ENCODE results near the gene ACVR2B. TPM values are rescaled to one million over a fixed set of nuclear protein-coding genes. Genes with fewer than 3 reads are reported as not detected.

The ACVR2B gene
- total RNA-seq, 1 experiment from 2014 or later = 18.3 TPM

GRCh38 chr3:38532529-38532928 lies 78.8 kb downstream of the ACVR2B start:
- ATAC-seq (no peak), DNase-seq (ENCODE audit: low read depth, low spot score) (no peak)
- ChIA-PET CTCF (no interaction called here), RAD21 (ENCODE audit: low non-redundant PET in 1 of 2, low total read pairs in 2 of 2, uncharacterized antibody in 2 of 2, unreplicated experiment in 2 of 2) (no interaction called here), POLR2A (no interaction called here)
- no TSS peak for BruUV-seq (replicated peaks)
- Histone ChIP-seq H4K20me1 (ENCODE audit: insufficient read depth) (no peaks in the 10 kb centered on the region), H2AFZ (ENCODE audit: low read depth, low read length, poor library complexity, severe bottlenecking) (no peak overlapping the region), H3K36me3 (ENCODE audit: control insufficient read depth in 1 of 2, insufficient read depth in 2 of 2, low read length in 2 of 2) (peaks cover 0 to 6% of the 10 kb centered on the region in 2 experiments; a peak in 1 of 4 replicates), H3K27me3 (ENCODE audit: insufficient read depth, low read length) (no peaks in the 10 kb centered on the region), H3K27ac (ENCODE audit: low read depth, low read length) (no peak overlapping the region), H3K4me2 (ENCODE audit: low read length) (no peak overlapping the region), H3K9ac (ENCODE audit: low read length) (no peak overlapping the region), H3K4me3 (replicated peaks in 1 of 2; ENCODE audit: low read depth in 1 of 2, low read length in 2 of 2) (no peak overlapping the region), H3K9me3 (ENCODE audit: control insufficient read depth in 1 of 2, insufficient read depth in 1 of 2, low read depth in 1 of 2, low read length in 2 of 2) (no peaks in the 10 kb centered on the region), H3K79me2 (ENCODE audit: insufficient read depth, low read length) (peaks cover 4% of the 10 kb centered on the region; the same call in 1 of the 2 replicates), H3K9me2 (ENCODE audit: insufficient read depth) (no peaks in the 10 kb centered on the region), H3K4me1 (ENCODE audit: control insufficient read depth in 1 of 2, insufficient read depth in 2 of 2, low read length in 2 of 2) (no peaks in the 10 kb centered on the region)
- intact Hi-C loops (cut with micrococcal nuclease) = no loop called here
- no peak for TF ChIP-seq TCF7L2 (IDR thresholded peaks at IDR 0.05; ENCODE audit: borderline replicate concordance, extremely low read depth, insufficient read depth, insufficient read length)
- no peak for TF ChIP-seq ZNF274 (IDR thresholded peaks at IDR 0.05; ENCODE audit: low read depth, low read length)

GRCh38 chr3:38533285-38533976 lies 79.7 kb downstream of the ACVR2B start:
- Histone ChIP-seq H4K20me1 (ENCODE audit: insufficient read depth) (no peaks in the 10 kb centered on the region), H3K4me1 (ENCODE audit: control insufficient read depth in 1 of 2, insufficient read depth in 2 of 2, low read length in 2 of 2) (no peaks in the 10 kb centered on the region), H3K36me3 (ENCODE audit: control insufficient read depth in 1 of 2, insufficient read depth in 2 of 2, low read length in 2 of 2) (no peaks in the 10 kb centered on the region), H2AFZ (ENCODE audit: low read depth, low read length, poor library complexity, severe bottlenecking) (no peak overlapping the region), H3K79me2 (ENCODE audit: insufficient read depth, low read length) (peaks cover 4% of the 10 kb centered on the region; the same call in 1 of the 2 replicates), H3K4me3 (replicated peaks in 1 of 2; ENCODE audit: low read depth in 1 of 2, low read length in 2 of 2) (no peak overlapping the region), H3K4me2 (ENCODE audit: low read length) (no peak overlapping the region), H3K9me3 (ENCODE audit: control insufficient read depth in 1 of 2, insufficient read depth in 1 of 2, low read depth in 1 of 2, low read length in 2 of 2) (no peaks in the 10 kb centered on the region), H3K9me2 (ENCODE audit: insufficient read depth) (no peaks in the 10 kb centered on the region), H3K27ac (ENCODE audit: low read depth, low read length) (no peak overlapping the region), H3K27me3 (ENCODE audit: insufficient read depth, low read length) (no peaks in the 10 kb centered on the region), H3K9ac (ENCODE audit: low read length) (no peak overlapping the region)
- CTCF ChIA-PET = interaction anchor here (1.5 kb wide), 1 partner anchor 12 kb away, joined by 4 read pairs; no protein-coding TSS in a partner anchor
- ATAC-seq = no peak
- POLR2A ChIA-PET = no interaction called here
- DNase-seq (ENCODE audit: low read depth, low spot score) = no peak
- RAD21 ChIA-PET (ENCODE audit: low non-redundant PET in 1 of 2, low total read pairs in 2 of 2, uncharacterized antibody in 2 of 2, unreplicated experiment in 2 of 2) = no interaction called here
- intact Hi-C loops (cut with micrococcal nuclease) = no loop called here
- TF ChIP-seq CTCF (IDR thresholded peaks at IDR 0.05 in 2 of 3, conservative IDR thresholded peaks at IDR 0.05 in 1 of 3; ENCODE audit: borderline replicate concordance in 1 of 3, insufficient read depth in 1 of 3, low read depth in 2 of 3, low read length in 2 of 3) (no peak), EZH2 (IDR thresholded peaks at IDR 0.05) (no peak), EGR1 (IDR thresholded peaks at IDR 0.05; ENCODE audit: low read depth) (no peak), RAD21 (IDR thresholded peaks at IDR 0.05; ENCODE audit: low read depth) (no peak), SP1 (IDR thresholded peaks at IDR 0.05; ENCODE audit: low read depth) (no peak), MAX (IDR thresholded peaks at IDR 0.05) (no peak), EZH2phosphoT487 (IDR thresholded peaks at IDR 0.05; ENCODE audit: borderline replicate concordance) (no peak), JUND (IDR thresholded peaks at IDR 0.05) (no peak), SIN3A (IDR thresholded peaks at IDR 0.05; ENCODE audit: low read depth) (no peak), ELF1 (IDR thresholded peaks at IDR 0.05; ENCODE audit: borderline replicate concordance, low read depth) (no peak), ATF3 (IDR thresholded peaks at IDR 0.05) (no peak), CEBPB (IDR thresholded peaks at IDR 0.05; ENCODE audit: low read depth) (no peak), POLR2AphosphoS5 (IDR thresholded peaks at IDR 0.05; ENCODE audit: low read depth, low read length) (no peak), YY1 (IDR thresholded peaks at IDR 0.05; ENCODE audit: extremely low read depth, insufficient replicate concordance, low read depth, low read length) (no peak), TCF7L2 (IDR thresholded peaks at IDR 0.05; ENCODE audit: borderline replicate concordance, extremely low read depth, insufficient read depth, insufficient read length) (no peak)
- BruUV-seq (replicated peaks) = no TSS peak
